AG09319 (cell line): ENCODE data around the gene SEMA3E.

ENCODE experiments used
- DNase-seq: peaks from one replicate; pipeline ENCODE4 v3.0.0-alpha.2; 2010; ENCODE audit warnings: low read depth; ENCODE audit errors: extremely low read depth
- CTCF ChIP-seq: IDR thresholded peaks from 2 replicates; pipeline ENCODE4 v1.5.1; 2011; ENCODE audit warnings: low read depth, mild to moderate bottlenecking, inconsistent platforms, low read length, moderate library complexity

Gene SEMA3E

GRCh38 chr7:83486957-83487356, 162.0 kb downstream of the SEMA3E start:
- TF ChIP-seq CTCF, result no peak
- DNase-seq, result no peak

GRCh38 chr7:83486536-83486935, 162.4 kb downstream of the SEMA3E start:
- TF ChIP-seq CTCF, result no peak
- DNase-seq, result no peak

- DNase-seq, result no peak
- TF ChIP-seq CTCF, result no peak
These were observed 164.1 kb downstream of the SEMA3E start for GRCh38 chr7:83484826-83485225.

DNA sequence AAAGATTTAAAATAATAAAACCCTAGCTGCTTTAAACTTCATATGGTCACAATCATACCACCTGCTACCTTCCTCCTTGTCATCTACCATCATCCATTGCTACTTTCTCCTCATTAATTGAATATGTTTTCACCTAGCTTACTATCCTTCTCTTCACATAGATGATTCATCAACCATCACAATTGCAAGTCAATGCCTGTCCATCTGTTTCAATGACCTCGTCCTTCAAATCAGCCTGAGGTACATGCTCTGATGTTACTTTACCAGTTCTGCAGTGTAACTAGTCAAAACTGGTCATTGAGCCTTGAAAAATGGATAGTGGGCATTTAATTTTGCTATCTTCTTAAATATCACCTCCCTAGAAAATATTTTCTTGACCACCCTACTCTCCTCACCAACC, 164.7 kb downstream of the SEMA3E start:
- no peak for TF ChIP-seq CTCF
- DNase-seq, result no peak

DNA sequence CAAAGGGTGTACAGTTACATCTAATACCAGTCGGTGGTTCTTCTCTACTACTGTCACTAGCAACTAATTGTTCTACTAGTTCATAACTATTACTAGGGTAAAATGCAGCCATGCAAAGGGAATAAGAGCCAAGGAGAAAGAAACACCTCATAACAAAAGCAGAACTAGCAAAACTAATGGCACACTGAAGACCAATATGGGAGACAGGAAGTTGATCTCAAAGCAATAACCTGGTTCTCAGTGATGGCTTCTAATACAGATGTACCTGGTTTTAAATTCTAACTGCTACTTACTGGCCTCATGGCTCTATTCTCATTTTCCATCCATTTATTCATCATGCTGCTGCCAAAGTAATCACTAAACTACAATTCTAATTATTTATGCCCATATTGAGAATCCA, 170.3 kb downstream of the SEMA3E start:
- DNase-seq, result no peak
- TF ChIP-seq CTCF, result no peak

GRCh38 chr7:83476511-83477050, 172.4 kb downstream of the SEMA3E start:
- no peak for TF ChIP-seq CTCF
- DNase-seq, result no peak

DNA sequence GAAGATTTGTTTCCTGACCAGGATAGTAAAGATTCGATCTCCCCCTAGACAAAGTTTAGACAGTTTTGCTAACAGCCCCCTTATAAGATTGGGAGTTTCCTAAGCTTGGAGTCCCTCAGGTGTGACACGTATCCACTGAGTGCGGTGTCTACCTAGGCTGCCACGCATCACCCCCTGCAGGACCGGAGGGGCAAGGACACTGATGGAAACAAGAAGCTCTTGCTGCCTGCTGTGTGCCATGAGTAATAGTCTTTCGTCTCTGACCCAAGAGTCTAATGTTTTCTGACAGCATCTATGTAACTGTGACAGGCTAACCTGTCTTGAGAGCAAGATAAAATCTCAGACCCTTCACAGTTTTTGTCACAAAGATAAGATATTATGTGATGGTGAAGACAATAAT, 173.5 kb downstream of the SEMA3E start:
- DNase-seq, result no peak
- no peak for TF ChIP-seq CTCF
